Heart right ventricle (tissue), 16 donors: Measurements from ENCODE around the gene EMC10. TPM values are rescaled to one million over a fixed set of nuclear protein-coding genes. Genes with fewer than 3 reads are reported as not detected.

ENCODE experiments used
- ATAC-seq, 8 donors: fragments of 200-7000 bp; cut with Tn5 transposase; one replicate each; pipeline ENCODE4 v1.9.1; 2020; ENCODE audit warnings: mild to moderate bottlenecking in 8 of 8, moderate library complexity in 8 of 8, moderate number of reproducible peaks in 1 of 8
- DNase-seq, 2 donors: peaks; one replicate each; pipeline ENCODE4 v3.0.0-alpha.2; 2020
- H3K27ac ChIP-seq, 10 donors: fragments of 200-600 bp; sonication (generic) in 2 of 10; one replicate each; pipeline versions ENCODE4 v1.5.0 to v1.8.0; 2020 to 2022; ENCODE audit warnings: mild to moderate bottlenecking in 3 of 10
- H3K27me3 ChIP-seq, 7 donors: fragments of 200-600 bp; one replicate each; pipeline ENCODE4 v1.8.0; 2021 to 2022; ENCODE audit warnings: mild to moderate bottlenecking in 2 of 7
- H3K36me3 ChIP-seq, 9 donors: fragments of 200-600 bp; sonication (generic) in 1 of 9; one replicate each; pipeline versions ENCODE4 v1.5.0 to v1.8.0; 2020 to 2022; ENCODE audit warnings: mild to moderate bottlenecking in 2 of 9
- H3K4me1 ChIP-seq, 9 donors: fragments of 200-600 bp; sonication (generic) in 1 of 9; one replicate each; pipeline versions ENCODE4 v1.5.0 to v1.8.0; 2020 to 2022; ENCODE audit warnings: mild to moderate bottlenecking in 4 of 9
- H3K4me3 ChIP-seq, 10 donors: fragments of 200-600 bp; sonication (generic) in 2 of 10; one replicate each; pipeline versions ENCODE4 v1.5.0 to v1.8.0; 2020 to 2022; ENCODE audit warnings: mild to moderate bottlenecking in 7 of 10, moderate library complexity in 2 of 10
- H3K9me3 ChIP-seq, 11 donors: fragments of 200-600 bp in 10 of 11; sonication (generic) in 2 of 11; one replicate each; pipeline versions ENCODE4 v1.5.0 to v1.8.0; 2013 to 2022; ENCODE audit warnings: mild to moderate bottlenecking in 2 of 11, control low read depth in 1 of 11, moderate library complexity in 1 of 11
- CTCF ChIP-seq, 9 donors: fragments of 200-600 bp; sonication (generic) in 2 of 9; IDR thresholded peaks; one replicate each; pipeline versions ENCODE4 v1.5.0 to v1.8.0; 2021 to 2022; ENCODE audit warnings: antibody characterized with exemption in 9 of 9, mild to moderate bottlenecking in 5 of 9, moderate library complexity in 1 of 9
- WGBS, 2 donors: extraction: QIAGEN DNeasy Blood & Tissue Kit; methylation state at CpG; one replicate each; pipeline ENCODE4 v1.1.7; 2013; ENCODE audit warnings: inconsistent platforms in 1 of 2; 5-methylcytosine and 5-hydroxymethylcytosine counted together
- intact Hi-C, 10 donors: fragments of 100-400 bp; cut with DNase I; formaldehyde crosslinking; loops; one replicate each; pipeline versions ENCODE4 v1.11.1 to v1.14.2; 2022
- polyA plus RNA-seq, 2 donors: library from polyadenylated mRNA; stranded (reverse); fragments of 200-250 nt; gene quantifications; one replicate each; pipeline ENCODE4 v1.2.3, GENCODE V29; 2013
- total RNA-seq, 10 donors: library from RNA; stranded (reverse); fragmentation: NEBNext Ultra II Directional in 3 of 10; extraction: Animal tissue kit (Norgen Biotek cat#: 25700) in 3 of 10; gene quantifications; one replicate each; pipeline versions ENCODE4 v1.2.1 to v1.2.4, GENCODE V29; 2021 to 2023
- donor health status: Arrhythmogenic right ventricular cardiomyopathy.
- donor health status: ischemic (EF 13 %, LVEDD 7.1; RV severe dilation, severe dysfunction).
- donor health status: healthy with polysubstance abuse.
- donor health status: DM: no; HTN: yes; CAD: no.
- donor health status: DM: no; HTN: no; CAD: no.
- donor health status: ischemic (EF 25% LVEDD 6.9; RV normal size, moderate dysfunction).
- donor health status: ischemic (EF 25% LVEDD 5.7; RV mildly dilated, moderate dysfunction).
- donor health status: healthy.
- donor health status: DM: yes; HTN: yes; CAD: no.
- donor health status: Ischemic cardiomyopathy.
- donor health status: ischemic (EF 35%, LVEDD 5.7; RV mildly dilated, moderate dysfunction).
- donor health status: nonischemic (EF 11% LVEDD 7.7; RV severe dilation, severe dysfunction).
- donor health status: DM: yes; HTN: yes; CAD: no.
- donor health status: PGD.
- donor health status: ischemic (EF 29% LVEDD 5.4; RV normal size, mild dysfunction).
- donor health status: nonischemic (EF 23%, LVEDD 6.1; RV moderate dilation, normal function).

Gene EMC10
- total and polyA plus RNA-seq, 12 donors, result 73.6 to 152 (median 89.1) TPM

GRCh38 chr19:50447750-50448149 is 28.6 kb upstream of the EMC10 start:
- H3K4me1 ChIP-seq, result no peaks in the 10 kb centered on the region
- H3K27me3 ChIP-seq, result peaks cover 0 to 19% (median 9%) of the 10 kb centered on the region in 7 donors
- 96 to 97% methylated on average over 10 of the region's 10 CpGs for WGBS, 2 donors
- peaks cover 0 to 5% (median 0%) of the 10 kb centered on the region in 11 donors for H3K9me3 ChIP-seq
- intact Hi-C loops, result no loop called here
- no peak overlapping the region for H3K27ac ChIP-seq
- DNase-seq (no peak), ATAC-seq (no peak)
- TF ChIP-seq CTCF (IDR thresholded peaks at IDR 0.05), result no peak
- no peaks in the 10 kb centered on the region for H3K36me3 ChIP-seq
- H3K4me3 ChIP-seq, result no peak overlapping the region

- ATAC-seq, result no peak
- peaks cover 0 to 5% (median 0%) of the 10 kb centered on the region in 11 donors for H3K9me3 ChIP-seq
Observed at GRCh38 chr19:50449236-50449899, 26.9 kb upstream of the EMC10 start.

GRCh38 chr19:50450369-50451222 is 25.7 kb upstream of the EMC10 start:
- Histone ChIP-seq H3K4me3 (no peak overlapping the region), H3K27ac (no peak overlapping the region), H3K27me3 (peaks cover 0 to 25% (median 9%) of the 10 kb centered on the region in 7 donors), H3K36me3 (no peaks in the 10 kb centered on the region), H3K9me3 (peaks cover 0 to 5% (median 0%) of the 10 kb centered on the region in 11 donors), H3K4me1 (no peaks in the 10 kb centered on the region)
- ATAC-seq (no peak), DNase-seq (no peak)
- no peak for TF ChIP-seq CTCF (IDR thresholded peaks at IDR 0.05)
- intact Hi-C loops, result no loop called here
- 55 to 61% methylated on average over 30 of the region's 30 CpGs for WGBS, 2 donors

More at GRCh38 chr19:50449236-50449899, 26.9 kb upstream of the EMC10 start:
- Histone ChIP-seq H3K27me3 (peaks cover 0 to 19% (median 9%) of the 10 kb centered on the region in 7 donors), H3K4me3 (no peak overlapping the region), H3K36me3 (no peaks in the 10 kb centered on the region), H3K27ac (no peak overlapping the region), H3K4me1 (no peaks in the 10 kb centered on the region)
- 75 to 77% methylated on average over 14 of the region's 14 CpGs for WGBS, 2 donors
- TF ChIP-seq CTCF (IDR thresholded peaks at IDR 0.05), result no peak
- no peak for DNase-seq
- intact Hi-C loops, result no loop called here

- Histone ChIP-seq H3K36me3 (no peaks in the 10 kb centered on the region), H3K4me3 (no peak overlapping the region), H3K27ac (no peak overlapping the region), H3K4me1 (no peaks in the 10 kb centered on the region), H3K27me3 (peaks cover 0 to 25% (median 9%) of the 10 kb centered on the region in 7 donors), H3K9me3 (peaks cover 0 to 5% (median 0%) of the 10 kb centered on the region in 11 donors)
- TF ChIP-seq CTCF (IDR thresholded peaks at IDR 0.05), result no peak
- 37 to 42% methylated on average over 11 to 13 of the region's 13 CpGs for WGBS, 2 donors
- ATAC-seq, result no peak
- no peak for DNase-seq
- intact Hi-C loops, result no loop called here
Observed at GRCh38 chr19:50451223-50451534, 25.1 kb upstream of the EMC10 start.
